IPS-18c (cell line): ENCODE results near the gene SIM2.

ENCODE experiments used
- H3K4me3 ChIP-seq: 2 replicates; pipeline ENCODE4 v1.7.0; 2013; ENCODE audit warnings: low read depth, mild to moderate bottlenecking, low read length, moderate library complexity; ENCODE audit not compliant: insufficient read depth
- H3K9me3 ChIP-seq: one replicate; pipeline ENCODE4 v1.6.1; 2013; ENCODE audit warnings: mild to moderate bottlenecking, low read length, moderate library complexity; ENCODE audit not compliant: control insufficient read depth, insufficient read depth

The SIM2 gene

GRCh38 chr21:36738489-36739126 is 39.7 kb downstream of the SIM2 start:
- peaks cover 2% of the 10 kb centered on the region for H3K9me3 ChIP-seq

GRCh38 chr21:36741506-36741905 is 42.6 kb downstream of the SIM2 start:
- no peaks in the 10 kb centered on the region for H3K9me3 ChIP-seq
- H3K4me3 ChIP-seq: no peak overlapping the region

More at GRCh38 chr21:36738489-36739126, 39.7 kb downstream of the SIM2 start:
- H3K4me3 ChIP-seq: no peak overlapping the region

GRCh38 chr21:36743008-36743407 is 44.1 kb downstream of the SIM2 start:
- no peaks in the 10 kb centered on the region for H3K9me3 ChIP-seq
- H3K4me3 ChIP-seq: no peak overlapping the region

GRCh38 chr21:36743446-36743845 is 44.5 kb downstream of the SIM2 start:
- Histone ChIP-seq H3K4me3 (no peak overlapping the region), H3K9me3 (no peaks in the 10 kb centered on the region)

GRCh38 chr21:36744190-36744559 is 45.3 kb downstream of the SIM2 start:
- H3K4me3 ChIP-seq: no peak overlapping the region
- no peaks in the 10 kb centered on the region for H3K9me3 ChIP-seq

GRCh38 chr21:36744560-36745231 is 45.8 kb downstream of the SIM2 start:
- Histone ChIP-seq H3K4me3 (no peak overlapping the region), H3K9me3 (no peaks in the 10 kb centered on the region)

- no peak overlapping the region for H3K4me3 ChIP-seq
- H3K9me3 ChIP-seq: no peaks in the 10 kb centered on the region
Observed at GRCh38 chr21:36745459-36745858, 46.5 kb downstream of the SIM2 start.

GRCh38 chr21:36747041-36747814 is 48.3 kb downstream of the SIM2 start:
- H3K9me3 ChIP-seq: no peaks in the 10 kb centered on the region
- H3K4me3 ChIP-seq: peak overlapping the region; percentile 45; the same call in 1 of the 2 replicates

GRCh38 chr21:36747815-36748383 is 49.0 kb downstream of the SIM2 start:
- no peaks in the 10 kb centered on the region for H3K9me3 ChIP-seq
- H3K4me3 ChIP-seq: peak overlapping the region; percentile 53; the same call in 1 of the 2 replicates

- no peaks in the 10 kb centered on the region for H3K9me3 ChIP-seq
- no peak overlapping the region for H3K4me3 ChIP-seq
Observed at GRCh38 chr21:36749935-36750575, 51.1 kb downstream of the SIM2 start.

GRCh38 chr21:36750576-36750959 is 51.7 kb downstream of the SIM2 start:
- Histone ChIP-seq H3K4me3 (no peak overlapping the region), H3K9me3 (no peaks in the 10 kb centered on the region)

- no peaks in the 10 kb centered on the region for H3K9me3 ChIP-seq
- H3K4me3 ChIP-seq: no peak overlapping the region
Observed at GRCh38 chr21:36751383-36751782, 52.5 kb downstream of the SIM2 start.

GRCh38 chr21:36753556-36753955 is 54.6 kb downstream of the SIM2 start:
- no peak overlapping the region for H3K4me3 ChIP-seq
- H3K9me3 ChIP-seq: no peaks in the 10 kb centered on the region

GRCh38 chr21:36754241-36754898 is 55.5 kb downstream of the SIM2 start:
- Histone ChIP-seq H3K4me3 (no peak overlapping the region), H3K9me3 (no peaks in the 10 kb centered on the region)

- Histone ChIP-seq H3K4me3 (no peak overlapping the region), H3K9me3 (no peaks in the 10 kb centered on the region)
Observed at GRCh38 chr21:36756527-36756926, 57.6 kb downstream of the SIM2 start.

GRCh38 chr21:36757196-36757595 is 58.3 kb downstream of the SIM2 start:
- H3K9me3 ChIP-seq: no peaks in the 10 kb centered on the region
- H3K4me3 ChIP-seq: no peak overlapping the region
